Measurements from ENCODE around the gene LRP1.
A peak's percentile ranks its signal among the peaks of the same experiment; 100 is the strongest.

Gene LRP1

DNA sequence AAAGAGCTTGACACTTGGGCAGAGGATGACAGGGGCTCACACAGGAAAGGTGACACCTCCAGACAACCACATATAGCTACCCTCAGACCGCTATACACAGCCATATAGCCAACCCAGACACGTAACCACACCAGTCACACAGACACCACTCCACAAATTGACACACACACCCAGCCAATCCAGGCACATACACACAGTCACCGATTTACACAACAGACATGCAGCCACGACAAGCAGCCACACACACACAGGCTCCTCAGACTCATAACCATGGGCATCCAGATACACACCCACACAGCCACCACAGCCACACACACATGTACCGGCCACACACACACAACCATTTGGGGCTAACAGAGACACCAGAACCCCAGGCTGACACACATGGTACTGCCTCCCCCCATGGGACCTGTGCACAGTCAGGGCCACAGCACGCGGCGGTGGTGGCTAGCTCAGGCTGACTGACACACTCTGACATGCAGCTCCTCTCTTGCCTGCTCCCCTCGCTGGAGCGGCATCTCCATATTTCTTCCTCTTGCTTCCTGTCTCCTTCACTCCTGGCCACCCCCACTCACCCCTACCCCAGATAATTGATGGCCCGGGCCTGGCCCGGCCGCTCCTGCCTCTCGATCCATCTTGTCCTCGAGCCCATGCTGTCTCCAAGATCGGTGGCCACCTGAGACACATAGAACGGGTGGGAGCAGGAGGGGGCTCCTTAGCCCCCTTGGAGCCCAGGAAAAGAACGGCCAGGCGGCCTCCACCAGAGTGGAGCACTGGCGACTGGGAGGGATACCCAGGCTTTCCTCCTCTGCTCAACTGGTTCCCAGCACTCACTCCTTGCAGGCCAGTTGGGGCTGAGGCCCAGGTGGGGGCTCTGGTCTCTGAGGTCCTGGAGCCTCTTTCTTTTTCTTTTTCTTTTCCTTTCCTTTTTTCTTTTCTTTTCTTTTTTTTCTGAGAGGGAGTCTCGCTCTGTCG lies 95.2 kb downstream of the LRP1 start:
- H3K4me3 ChIP-seq: no peak overlapping the region
- no peaks in the 10 kb centered on the region for H3K36me3 ChIP-seq (ENCODE audit: insufficient read depth, low read length)
- no peaks in the 10 kb centered on the region for H3K9me3 ChIP-seq (ENCODE audit: low read depth, low read length)
- no peak overlapping the region for H3K27ac ChIP-seq
- no peak for DNase-seq (ENCODE audit: low read depth, low spot score)
- TF ChIP-seq EZH2 (IDR thresholded peaks at IDR 0.05) (no peak), FOXP2 (optimal IDR thresholded peaks at IDR 0.05; ENCODE audit: control extremely low read depth, extremely low read length, insufficient read depth) (no peak), POLR2AphosphoS5 (IDR thresholded peaks at IDR 0.05; ENCODE audit: borderline replicate concordance, low read depth, low read length) (no peak)
- H3K9ac ChIP-seq (ENCODE audit: insufficient read length): no peak overlapping the region

DNA sequence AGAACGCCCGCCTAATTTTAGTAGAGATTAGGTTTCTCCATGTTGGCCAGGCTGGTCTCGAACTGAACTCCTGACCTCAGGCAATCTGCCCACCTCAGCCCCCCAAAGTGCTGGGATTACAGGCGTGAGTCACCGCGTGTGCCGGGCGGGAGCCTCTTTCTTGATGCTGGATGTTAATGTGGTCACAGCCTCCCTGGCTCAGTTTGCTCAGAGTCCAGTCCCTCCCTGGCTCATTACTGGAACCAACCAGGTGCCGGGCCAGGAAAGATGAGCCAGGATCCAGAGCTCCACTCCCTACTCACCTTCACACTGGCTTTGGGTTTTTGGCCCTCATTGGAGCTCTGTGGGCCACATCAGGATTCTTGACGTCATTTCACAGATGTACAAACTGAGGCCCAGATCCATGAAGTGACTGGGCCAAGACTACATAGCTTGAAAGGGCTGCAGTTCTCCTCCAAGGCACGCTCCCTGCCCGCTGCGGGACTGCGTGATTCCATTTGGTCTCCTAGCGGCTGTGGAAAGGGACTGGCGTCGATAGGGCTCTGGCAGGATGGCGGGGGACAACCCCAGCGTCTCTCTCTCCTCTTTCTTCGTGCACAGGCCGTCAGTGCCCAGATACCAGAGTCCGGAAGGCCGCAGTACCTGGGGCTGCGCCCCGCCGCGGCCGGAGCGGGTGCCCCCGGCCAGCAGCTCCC lies 96.1 kb downstream of the LRP1 start:
- no peaks in the 10 kb centered on the region for H3K9me3 ChIP-seq (ENCODE audit: low read depth, low read length)
- H3K4me3 ChIP-seq: no peak overlapping the region
- no peak overlapping the region for H3K27ac ChIP-seq
- H3K36me3 ChIP-seq (ENCODE audit: insufficient read depth, low read length): no peaks in the 10 kb centered on the region
- TF ChIP-seq POLR2AphosphoS5 (IDR thresholded peaks at IDR 0.05; ENCODE audit: borderline replicate concordance, low read depth, low read length) (no peak), EZH2 (IDR thresholded peaks at IDR 0.05) (no peak), FOXP2 (optimal IDR thresholded peaks at IDR 0.05; ENCODE audit: control extremely low read depth, extremely low read length, insufficient read depth) (no peak)
- DNase-seq (ENCODE audit: low read depth, low spot score): no peak
- no peak overlapping the region for H3K9ac ChIP-seq (ENCODE audit: insufficient read length)

GRCh38 chr12:57224973-57225679 lies 96.8 kb downstream of the LRP1 start:
- DNase-seq (ENCODE audit: low read depth, low spot score): no peak
- TF ChIP-seq FOXP2 (optimal IDR thresholded peaks at IDR 0.05; ENCODE audit: control extremely low read depth, extremely low read length, insufficient read depth) (no peak), EZH2 (IDR thresholded peaks at IDR 0.05) (no peak), POLR2AphosphoS5 (IDR thresholded peaks at IDR 0.05; ENCODE audit: borderline replicate concordance, low read depth, low read length) (no peak)
- no peak overlapping the region for H3K4me3 ChIP-seq

GRCh38 chr12:57225680-57226210 lies 97.5 kb downstream of the LRP1 start:
- no peak for DNase-seq (ENCODE audit: low read depth, low spot score)
- Histone ChIP-seq H3K9ac (ENCODE audit: insufficient read length) (no peak overlapping the region), H3K36me3 (ENCODE audit: insufficient read depth, low read length) (peaks cover 1% of the 10 kb centered on the region; the same call in 1 of the 2 replicates), H3K27ac (no peak overlapping the region), H3K4me3 (no peak overlapping the region), H3K9me3 (ENCODE audit: low read depth, low read length) (no peaks in the 10 kb centered on the region)
- no peak for TF ChIP-seq EZH2 (IDR thresholded peaks at IDR 0.05)
- TF ChIP-seq FOXP2 (optimal IDR thresholded peaks at IDR 0.05; ENCODE audit: control extremely low read depth, extremely low read length, insufficient read depth): no peak
- TF ChIP-seq POLR2AphosphoS5 (IDR thresholded peaks at IDR 0.05; ENCODE audit: borderline replicate concordance, low read depth, low read length): no peak

More at GRCh38 chr12:57224973-57225679, 96.8 kb downstream of the LRP1 start:
- Histone ChIP-seq H3K9ac (ENCODE audit: insufficient read length) (no peak overlapping the region), H3K27ac (no peak overlapping the region), H3K9me3 (ENCODE audit: low read depth, low read length) (no peaks in the 10 kb centered on the region), H3K36me3 (ENCODE audit: insufficient read depth, low read length) (no peaks in the 10 kb centered on the region)

- peaks cover 11% of the 10 kb centered on the region for H3K36me3 ChIP-seq (ENCODE audit: insufficient read depth, low read length)
- TF ChIP-seq EZH2 (IDR thresholded peaks at IDR 0.05): no peak
- no peak for TF ChIP-seq FOXP2 (optimal IDR thresholded peaks at IDR 0.05; ENCODE audit: control extremely low read depth, extremely low read length, insufficient read depth)
- TF ChIP-seq POLR2AphosphoS5 (IDR thresholded peaks at IDR 0.05; ENCODE audit: borderline replicate concordance, low read depth, low read length): no peak
- no peak for DNase-seq (ENCODE audit: low read depth, low spot score)
- H3K9me3 ChIP-seq (ENCODE audit: low read depth, low read length): no peaks in the 10 kb centered on the region
- no peak overlapping the region for H3K9ac ChIP-seq (ENCODE audit: insufficient read length)
- 0 out of 2 replicates have a peak overlapping the region, but pooled peaks have one; percentile 31 for H3K27ac ChIP-seq
- H3K4me3 ChIP-seq: no peak overlapping the region
These were observed 98.5 kb downstream of the LRP1 start for GRCh38 chr12:57226588-57227314.

DNA sequence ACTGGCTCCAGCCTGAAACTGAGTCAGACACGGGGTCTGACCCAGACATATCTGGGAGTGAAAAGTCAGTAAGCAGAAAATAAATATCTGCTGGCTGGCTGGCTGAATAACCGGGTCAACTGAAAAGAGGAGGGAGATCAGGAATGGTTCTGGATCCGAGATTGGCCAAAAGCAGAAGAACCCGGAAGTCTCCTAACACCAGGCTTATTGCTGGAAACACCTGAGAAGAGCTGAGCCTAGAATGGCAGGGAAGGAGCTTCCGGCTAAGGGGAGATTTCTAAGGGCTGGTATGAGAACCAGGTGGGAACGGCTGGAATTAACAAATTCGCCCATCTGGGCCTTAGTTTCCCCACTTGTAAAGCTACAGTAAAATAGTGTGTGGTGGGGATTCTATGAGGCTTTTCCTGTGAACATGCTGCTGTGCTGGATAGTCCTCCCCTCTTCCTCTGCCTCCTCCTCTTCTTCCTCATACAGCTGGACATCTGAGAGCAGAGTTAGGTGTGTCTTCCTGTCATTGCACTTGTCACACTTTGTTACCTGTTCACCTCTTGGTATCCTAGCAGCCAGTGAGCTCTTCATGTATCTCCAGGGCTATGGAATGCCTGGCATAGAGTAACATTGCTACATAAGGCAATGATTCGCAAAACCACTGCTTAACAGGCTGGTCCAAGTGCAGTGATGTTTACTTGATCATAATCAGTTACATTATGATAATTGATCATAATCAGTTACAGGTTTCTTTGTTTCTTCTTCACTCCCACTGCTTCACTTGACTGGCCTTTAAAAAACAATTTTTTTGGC lies 99.2 kb downstream of the LRP1 start:
- H3K9me3 ChIP-seq (ENCODE audit: low read depth, low read length): no peaks in the 10 kb centered on the region
- H3K9ac ChIP-seq (ENCODE audit: insufficient read length): no peak overlapping the region
- H3K36me3 ChIP-seq (ENCODE audit: insufficient read depth, low read length): peaks cover 19% of the 10 kb centered on the region
- DNase-seq (ENCODE audit: low read depth, low spot score): no peak
- TF ChIP-seq EZH2 (IDR thresholded peaks at IDR 0.05) (no peak), POLR2AphosphoS5 (IDR thresholded peaks at IDR 0.05; ENCODE audit: borderline replicate concordance, low read depth, low read length) (no peak), FOXP2 (optimal IDR thresholded peaks at IDR 0.05; ENCODE audit: control extremely low read depth, extremely low read length, insufficient read depth) (no peak)
- no peak overlapping the region for H3K27ac ChIP-seq
- H3K4me3 ChIP-seq: no peak overlapping the region

All from SK-N-MC (cell line).